Skin epidermis (tissue), 12 donors: ENCODE data around the gene FRYL.

ENCODE experiments used
- H3K27ac ChIP-seq, 21 experiments: fragments of 200-600 bp; sonication (generic) in 11 of 21; one replicate each; pipeline ENCODE4 v1.5.0; 2020; ENCODE audit warnings: mild to moderate bottlenecking in 3 of 21, inconsistent platforms in 2 of 21, moderate library complexity in 2 of 21
- H3K4me3 ChIP-seq, 7 experiments: fragments of 200-600 bp; sonication (generic) in 2 of 7; one replicate each; pipeline ENCODE4 v1.5.0; 2020; ENCODE audit warnings: inconsistent platforms in 2 of 7, mild to moderate bottlenecking in 2 of 7, moderate library complexity in 1 of 7

FRYL gene

GRCh38 chr4:48588230-48589097 is 191.6 kb downstream of the FRYL start:
- Histone ChIP-seq H3K27ac (no peak overlapping the region), H3K4me3 (no peak overlapping the region)

- H3K27ac ChIP-seq, result no peak overlapping the region
These were observed 194.7 kb downstream of the FRYL start for GRCh38 chr4:48585401-48585800.

GRCh38 chr4:48578132-48578968 is 201.7 kb downstream of the FRYL start:
- Histone ChIP-seq H3K27ac (no peak overlapping the region), H3K4me3 (no peak overlapping the region)

More at GRCh38 chr4:48585401-48585800, 194.7 kb downstream of the FRYL start:
- H3K4me3 ChIP-seq, result no peak overlapping the region

GRCh38 chr4:48575964-48576363 is 204.1 kb downstream of the FRYL start:
- Histone ChIP-seq H3K27ac (no peak overlapping the region), H3K4me3 (no peak overlapping the region)

- H3K27ac ChIP-seq, result no peak overlapping the region
- no peak overlapping the region for H3K4me3 ChIP-seq
These were observed 208.6 kb downstream of the FRYL start for GRCh38 chr4:48571471-48571870.

- H3K27ac ChIP-seq, result no peak overlapping the region
- no peak overlapping the region for H3K4me3 ChIP-seq
These were observed 209.3 kb downstream of the FRYL start for GRCh38 chr4:48570646-48571220.

GRCh38 chr4:48566034-48566384 is 214.1 kb downstream of the FRYL start:
- Histone ChIP-seq H3K4me3 (no peak overlapping the region), H3K27ac (no peak overlapping the region)

- Histone ChIP-seq H3K4me3 (no peak overlapping the region), H3K27ac (no peak overlapping the region)
These were observed 214.6 kb downstream of the FRYL start for GRCh38 chr4:48565362-48566033.

- no peak overlapping the region for H3K4me3 ChIP-seq
These were observed 215.9 kb downstream of the FRYL start for GRCh38 chr4:48564151-48564550.

GRCh38 chr4:48558819-48559218 is 221.3 kb downstream of the FRYL start:
- no peak overlapping the region for H3K27ac ChIP-seq
- H3K4me3 ChIP-seq, result no peak overlapping the region

More at GRCh38 chr4:48564151-48564550, 215.9 kb downstream of the FRYL start:
- no peak overlapping the region for H3K27ac ChIP-seq

GRCh38 chr4:48558026-48558425 is 222.1 kb downstream of the FRYL start:
- H3K4me3 ChIP-seq, result no peak overlapping the region
- H3K27ac ChIP-seq, result no peak overlapping the region

GRCh38 chr4:48557478-48557877 is 222.6 kb downstream of the FRYL start:
- no peak overlapping the region for H3K27ac ChIP-seq
- no peak overlapping the region for H3K4me3 ChIP-seq

- Histone ChIP-seq H3K4me3 (no peak overlapping the region), H3K27ac (no peak overlapping the region)
These were observed 223.8 kb downstream of the FRYL start for GRCh38 chr4:48556268-48556667.

GRCh38 chr4:48554606-48555005 is 225.5 kb downstream of the FRYL start:
- Histone ChIP-seq H3K27ac (no peak overlapping the region), H3K4me3 (no peak overlapping the region)

GRCh38 chr4:48553720-48554119 is 226.4 kb downstream of the FRYL start:
- Histone ChIP-seq H3K27ac (no peak overlapping the region), H3K4me3 (no peak overlapping the region)

GRCh38 chr4:48546336-48546735 is 233.7 kb downstream of the FRYL start:
- Histone ChIP-seq H3K27ac (no peak overlapping the region), H3K4me3 (no peak overlapping the region)

GRCh38 chr4:48543796-48544195 is 236.3 kb downstream of the FRYL start:
- Histone ChIP-seq H3K27ac (no peak overlapping the region), H3K4me3 (no peak overlapping the region)

GRCh38 chr4:48542888-48543287 is 237.2 kb downstream of the FRYL start:
- Histone ChIP-seq H3K27ac (no peak overlapping the region), H3K4me3 (no peak overlapping the region)

- H3K27ac ChIP-seq, result no peak overlapping the region
- H3K4me3 ChIP-seq, result no peak overlapping the region
These were observed 240.5 kb downstream of the FRYL start for GRCh38 chr4:48539597-48539996.

GRCh38 chr4:48538358-48538757 is 241.7 kb downstream of the FRYL start:
- Histone ChIP-seq H3K4me3 (no peak overlapping the region), H3K27ac (no peak overlapping the region)
